KOPT-K1 (cell line): ENCODE data around the gene TRMT13.

ENCODE experiments used
- H3K27ac ChIP-seq: fragments of 200-600 bp; sonication (generic); 2 replicates; pipeline ENCODE4 v1.5.1; 2016; ENCODE audit warnings: antibody characterized with exemption, mild to moderate bottlenecking, low read depth, low read length; ENCODE audit not compliant: poor library complexity, severe bottlenecking
- H3K36me3 ChIP-seq: fragments of 200-600 bp; sonication (generic); 2 replicates; pipeline ENCODE4 v1.5.1; 2017; ENCODE audit warnings: antibody characterized with exemption, mild to moderate bottlenecking, low read length, moderate library complexity; ENCODE audit not compliant: insufficient read depth
- H3K9me3 ChIP-seq: fragments of 200-600 bp; sonication (generic); 2 replicates; pipeline ENCODE4 v1.5.1; 2017; ENCODE audit warnings: antibody characterized with exemption, low read length, mild to moderate bottlenecking; ENCODE audit not compliant: insufficient read depth, poor library complexity, severe bottlenecking

TRMT13 gene

DNA sequence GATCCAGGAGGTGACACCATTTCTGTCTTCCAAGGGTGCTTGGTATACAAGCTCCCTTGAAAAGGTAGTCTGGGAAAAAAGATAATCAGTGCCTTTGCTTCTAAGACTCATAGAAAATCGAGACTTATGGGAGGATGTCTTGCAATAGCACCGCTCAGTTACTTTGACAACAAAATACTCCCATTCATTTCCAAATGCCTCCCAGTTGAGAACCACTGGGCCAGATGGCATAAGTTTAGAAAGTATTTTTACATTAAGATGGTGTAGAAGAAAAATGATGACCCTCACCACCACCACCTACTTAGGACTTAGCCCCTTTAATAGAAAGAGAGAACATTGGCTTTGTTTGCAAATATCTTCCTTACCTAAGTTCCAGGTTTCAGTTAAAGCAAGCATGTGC, 4.6 kb downstream of the TRMT13 start:
- no peak overlapping the region for H3K27ac ChIP-seq
- no peaks in the 10 kb centered on the region for H3K9me3 ChIP-seq
- peaks cover 59% of the 10 kb centered on the region for H3K36me3 ChIP-seq

DNA sequence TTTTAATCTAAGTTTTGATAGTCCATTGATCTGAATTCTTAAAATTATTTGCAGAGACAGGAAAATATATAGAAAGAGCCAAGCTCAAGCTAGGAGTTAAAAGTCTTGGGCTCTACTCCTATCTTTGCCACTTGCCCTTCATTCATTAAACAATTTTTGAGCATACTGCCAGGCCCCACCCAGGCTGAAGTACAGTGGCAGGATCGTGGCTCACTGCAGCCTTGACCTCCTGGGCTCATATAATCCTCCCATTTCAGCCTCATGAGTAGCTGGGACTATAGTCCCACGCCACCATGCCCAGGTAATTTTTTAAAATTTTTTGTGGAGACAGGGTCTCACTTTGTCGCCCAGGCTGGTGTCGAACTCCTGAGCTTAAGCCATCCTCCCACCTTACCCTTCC, 8.2 kb downstream of the TRMT13 start:
- no peaks in the 10 kb centered on the region for H3K9me3 ChIP-seq
- H3K36me3 ChIP-seq = peaks cover 94% of the 10 kb centered on the region
- no peak overlapping the region for H3K27ac ChIP-seq

DNA sequence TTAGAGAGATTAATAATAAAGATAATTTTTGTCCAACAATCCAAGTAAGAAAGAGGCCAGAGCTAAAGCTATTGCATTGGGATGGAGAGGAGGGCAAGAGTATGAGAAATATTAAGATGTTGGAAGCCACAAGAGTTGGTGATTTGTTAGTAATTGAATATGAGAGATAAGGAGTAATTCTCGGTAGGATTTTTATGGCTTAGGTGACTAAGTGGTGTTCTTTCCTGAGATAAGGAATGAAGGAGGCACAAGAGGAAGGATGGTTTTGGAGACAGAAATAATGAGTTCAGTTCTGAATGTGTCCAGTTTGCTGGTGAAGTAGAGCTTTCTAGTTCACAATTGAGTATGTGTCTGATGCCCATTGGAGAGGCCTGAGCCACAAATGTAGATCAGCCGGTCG, 9.4 kb downstream of the TRMT13 start:
- Histone ChIP-seq H3K27ac (no peak overlapping the region), H3K9me3 (no peaks in the 10 kb centered on the region), H3K36me3 (peaks cover 99% of the 10 kb centered on the region)

DNA sequence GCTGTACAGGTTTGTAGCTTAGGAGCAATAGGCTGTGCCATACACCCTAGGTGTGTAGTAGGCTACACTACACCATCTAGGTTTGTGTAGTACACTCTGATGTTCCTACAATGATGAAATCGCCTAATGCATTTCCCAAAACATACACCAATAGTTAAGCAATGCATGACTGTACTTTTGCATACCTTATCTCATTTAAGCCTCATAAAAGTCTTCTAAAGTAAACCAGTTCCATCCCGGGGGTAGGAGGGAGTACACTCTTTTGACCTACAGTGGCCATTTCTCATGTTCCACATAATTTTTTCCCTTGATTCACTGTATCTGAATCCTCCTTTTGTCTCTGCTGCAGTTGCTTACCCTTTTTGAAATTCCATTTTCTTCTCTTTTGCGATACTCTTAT, 12.2 kb downstream of the TRMT13 start:
- Histone ChIP-seq H3K9me3 (no peaks in the 10 kb centered on the region), H3K27ac (no peak overlapping the region), H3K36me3 (peaks cover 98% of the 10 kb centered on the region)

DNA sequence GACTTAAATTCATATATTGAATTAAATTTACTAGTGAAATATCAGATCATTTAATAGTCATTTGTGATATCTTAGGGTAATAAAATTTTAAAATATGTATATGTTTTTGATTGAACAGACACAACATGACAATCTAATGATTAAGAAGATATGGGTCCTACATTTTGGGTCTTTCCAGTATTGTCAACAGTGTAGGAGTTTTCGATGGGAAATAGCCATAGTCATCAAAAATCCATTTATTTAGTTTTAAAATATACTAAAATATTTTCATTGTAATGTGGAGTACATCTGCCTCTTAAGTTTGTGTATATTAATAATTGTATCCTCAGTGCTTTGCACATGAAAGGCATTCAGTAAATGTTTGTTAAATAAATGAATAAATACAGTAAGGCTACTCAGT, 14.0 kb downstream of the TRMT13 start:
- Histone ChIP-seq H3K27ac (no peak overlapping the region), H3K9me3 (no peaks in the 10 kb centered on the region), H3K36me3 (peaks cover 87% of the 10 kb centered on the region)

DNA sequence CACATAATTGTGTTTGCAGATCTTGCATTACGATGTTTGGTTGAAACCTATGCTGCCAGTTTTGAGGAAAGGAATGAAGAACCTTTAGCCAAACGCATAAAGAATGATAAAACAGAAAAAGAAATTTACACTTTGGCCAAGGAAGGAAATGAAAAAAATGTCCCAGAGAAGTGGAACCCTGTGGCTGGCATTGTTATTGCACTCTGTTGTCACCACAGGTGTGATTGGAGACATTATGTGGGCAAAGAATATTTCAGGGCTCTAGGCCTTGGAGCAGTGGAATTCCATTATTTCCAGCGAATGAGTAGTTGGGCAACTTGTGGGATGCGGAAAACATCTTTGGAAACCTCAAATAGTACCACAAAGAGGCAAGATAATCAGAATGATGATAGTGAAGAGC, 14.9 kb downstream of the TRMT13 start:
- Histone ChIP-seq H3K9me3 (no peaks in the 10 kb centered on the region), H3K36me3 (peaks cover 79% of the 10 kb centered on the region), H3K27ac (no peak overlapping the region)

DNA sequence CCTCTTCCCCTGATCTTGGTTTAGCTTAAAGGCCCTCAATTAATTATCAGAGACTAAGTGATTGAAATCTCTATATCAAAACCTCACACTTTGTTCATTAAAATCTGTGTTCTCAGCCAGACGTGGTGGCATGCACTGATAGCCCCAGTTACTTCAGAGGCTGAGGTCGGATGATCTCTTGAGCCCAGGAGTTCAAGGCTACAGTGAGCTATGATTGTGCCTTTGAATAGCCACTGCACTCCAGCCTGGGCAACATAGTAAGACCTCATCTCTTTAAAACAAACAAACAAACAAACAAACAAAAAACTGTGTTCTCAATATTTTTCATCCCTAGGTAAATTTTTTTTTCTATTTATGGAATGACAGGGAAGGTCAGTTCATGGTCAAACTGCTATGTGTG, 18.7 kb downstream of the TRMT13 start:
- Histone ChIP-seq H3K27ac (no peak overlapping the region), H3K9me3 (no peaks in the 10 kb centered on the region), H3K36me3 (peaks cover 41% of the 10 kb centered on the region)

DNA sequence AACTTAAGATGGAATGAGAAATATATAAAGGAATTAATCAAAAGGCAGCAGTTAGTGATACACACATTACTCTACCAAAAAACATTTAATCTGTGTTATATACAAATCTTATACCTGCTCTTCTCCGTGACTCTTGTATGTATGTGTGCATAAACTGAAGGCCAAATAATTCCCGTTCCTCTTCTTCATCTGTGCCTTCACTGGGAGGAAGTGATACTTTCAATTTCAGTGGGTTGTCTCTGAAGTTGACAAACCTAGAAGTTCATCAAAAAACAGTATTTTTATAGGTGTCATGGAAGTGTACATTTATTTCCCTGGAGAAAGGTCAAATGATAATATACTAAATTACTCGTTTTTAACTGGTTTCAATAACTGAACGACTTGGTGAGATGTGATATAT, 19.3 kb downstream of the TRMT13 start:
- Histone ChIP-seq H3K9me3 (no peaks in the 10 kb centered on the region), H3K36me3 (peaks cover 35% of the 10 kb centered on the region), H3K27ac (no peak overlapping the region)

DNA sequence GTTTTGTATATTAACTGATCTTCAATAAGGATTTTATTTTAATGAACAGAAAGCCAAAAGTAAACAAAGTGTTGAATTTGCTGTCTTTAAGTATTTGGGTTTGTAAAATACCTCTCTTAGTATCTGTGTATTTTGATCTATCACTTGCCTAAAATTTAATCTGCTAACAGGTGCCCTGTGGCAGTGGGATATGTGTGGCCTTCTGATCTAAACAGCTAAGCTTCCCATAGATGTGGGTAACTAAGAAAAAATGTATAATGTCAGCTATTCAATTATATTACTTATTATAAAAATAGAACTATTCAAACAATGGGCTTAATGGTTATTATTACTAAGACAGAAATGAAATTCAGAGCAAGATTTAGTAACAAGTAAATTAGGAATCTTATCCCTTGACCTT, 29.9 kb downstream of the TRMT13 start:
- H3K27ac ChIP-seq = no peak overlapping the region
- no peaks in the 10 kb centered on the region for H3K36me3 ChIP-seq
- H3K9me3 ChIP-seq = no peaks in the 10 kb centered on the region

DNA sequence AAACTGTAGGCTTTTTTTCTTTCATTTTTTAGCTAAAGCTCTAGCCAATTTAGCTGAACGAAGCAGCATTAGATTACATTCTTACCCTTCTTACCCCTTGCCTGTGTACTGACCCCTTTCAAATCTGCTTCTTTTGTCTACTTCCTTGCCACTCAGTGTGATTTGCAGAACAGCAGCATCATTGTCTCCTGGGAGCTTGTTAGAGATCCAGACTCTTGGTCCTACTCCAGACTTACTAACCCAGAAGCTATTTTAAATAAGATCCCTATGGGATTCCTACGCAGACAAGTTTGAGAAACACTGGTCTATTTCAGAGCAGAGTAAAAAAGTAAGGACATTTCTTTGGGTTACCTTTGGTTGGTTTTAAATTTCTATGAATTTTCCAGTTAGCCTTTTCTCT, 31.3 kb downstream of the TRMT13 start:
- Histone ChIP-seq H3K27ac (no peak overlapping the region), H3K9me3 (no peaks in the 10 kb centered on the region), H3K36me3 (no peaks in the 10 kb centered on the region)

DNA sequence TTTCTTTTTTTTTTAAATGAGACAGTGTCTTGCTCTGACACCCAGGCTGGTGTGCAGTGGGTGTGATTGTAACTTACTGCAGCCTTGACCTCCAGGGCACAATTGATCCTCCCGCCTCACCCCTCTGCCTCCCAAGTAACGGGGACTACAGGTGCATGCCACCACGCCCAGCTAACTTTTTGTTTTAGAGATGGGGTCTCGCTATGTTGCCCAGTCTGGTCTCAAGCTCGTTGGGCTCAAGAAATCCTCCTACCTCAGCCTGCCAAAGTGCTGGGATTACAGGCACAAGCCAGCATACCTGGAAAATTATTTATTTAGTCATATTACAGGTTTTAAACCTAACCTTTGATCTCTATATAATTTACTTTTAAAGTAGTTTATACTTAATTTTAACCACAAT, 31.7 kb downstream of the TRMT13 start:
- Histone ChIP-seq H3K9me3 (no peaks in the 10 kb centered on the region), H3K27ac (no peak overlapping the region), H3K36me3 (no peaks in the 10 kb centered on the region)

DNA sequence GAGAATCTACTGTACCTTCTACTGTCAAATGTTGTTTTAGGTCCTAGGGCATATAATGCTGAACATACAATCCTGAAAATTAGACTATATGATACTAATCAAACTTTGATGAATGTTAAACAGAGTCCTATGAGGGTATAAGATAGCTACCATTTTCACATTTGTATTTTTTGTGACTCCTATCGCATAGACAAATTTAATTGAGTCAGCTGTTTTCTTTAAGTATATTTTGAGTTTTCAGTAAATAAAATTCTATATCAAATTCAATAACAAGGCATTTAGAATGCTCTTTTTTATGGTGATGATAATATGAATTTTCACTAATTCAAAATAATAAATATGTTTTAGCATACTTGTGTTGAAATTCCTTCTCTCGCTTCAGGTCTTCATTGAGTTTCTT, 35.1 kb downstream of the TRMT13 start:
- H3K27ac ChIP-seq = no peak overlapping the region
- H3K9me3 ChIP-seq = no peaks in the 10 kb centered on the region
- H3K36me3 ChIP-seq = no peaks in the 10 kb centered on the region

DNA sequence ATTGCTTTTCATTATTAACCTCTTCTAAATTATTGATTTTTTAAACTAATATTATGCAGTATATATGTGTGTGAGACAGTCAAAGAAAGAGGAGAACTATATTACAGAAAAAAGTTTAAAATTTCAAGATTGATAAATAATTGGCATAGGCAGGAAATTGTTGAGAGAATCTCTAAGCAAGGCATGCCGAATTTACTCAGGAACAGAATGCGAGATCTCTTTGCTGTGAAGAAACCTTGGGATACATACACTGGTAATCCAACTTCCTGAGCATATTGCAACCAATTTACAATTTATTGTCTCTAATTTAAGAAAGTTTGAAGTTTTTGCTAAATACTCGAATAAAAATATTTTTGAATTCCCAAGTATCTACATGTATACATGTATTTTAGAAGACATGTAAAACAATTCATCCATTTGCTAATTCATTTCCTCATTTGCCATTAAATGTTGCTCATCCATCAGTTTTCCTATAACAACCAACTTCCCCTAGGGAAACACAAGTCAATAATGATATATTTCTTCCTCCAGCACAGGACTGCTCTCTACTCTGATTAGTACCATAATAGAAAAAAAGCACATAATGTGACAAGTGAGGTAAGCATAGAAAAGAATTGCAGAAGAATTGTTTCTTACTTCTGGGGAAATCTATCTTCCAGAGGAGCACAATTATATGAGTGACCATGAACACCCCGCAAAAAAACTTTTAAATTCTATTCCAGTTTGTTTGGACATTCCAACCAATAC, 44.5 kb downstream of the TRMT13 start:
- Histone ChIP-seq H3K27ac (no peak overlapping the region), H3K9me3 (no peaks in the 10 kb centered on the region), H3K36me3 (no peaks in the 10 kb centered on the region)

DNA sequence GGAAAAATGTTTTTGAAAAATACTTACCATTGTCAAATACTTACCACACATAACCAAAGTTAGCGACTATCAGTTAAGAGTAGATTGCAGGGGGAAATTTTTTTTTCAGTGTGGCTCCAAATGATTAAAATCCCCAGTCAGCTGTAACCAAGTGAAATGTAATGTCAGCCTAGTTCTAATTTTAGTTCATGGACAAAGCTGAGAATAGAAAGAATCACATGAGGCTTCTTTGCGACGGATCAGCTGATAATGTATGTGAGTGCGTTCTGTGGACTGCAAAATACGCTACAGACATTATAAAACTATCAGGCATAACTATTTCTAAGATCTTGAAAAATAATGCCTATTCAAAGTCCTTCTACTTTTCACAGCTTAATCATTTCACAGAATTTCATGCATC, 45.1 kb downstream of the TRMT13 start, which contains the start of gene LRRC39:
Gene LRRC39, minus strand, starts transcription at position 166 of the 400 bp plus-strand sequence. CDS start 9,740 bp downstream, outside the sequence.
- Histone ChIP-seq H3K27ac (no peak within 1 kb of the TSS), H3K9me3 (no peaks in the 10 kb centered on the region), H3K36me3 (no peaks in the 10 kb centered on the region)

DNA sequence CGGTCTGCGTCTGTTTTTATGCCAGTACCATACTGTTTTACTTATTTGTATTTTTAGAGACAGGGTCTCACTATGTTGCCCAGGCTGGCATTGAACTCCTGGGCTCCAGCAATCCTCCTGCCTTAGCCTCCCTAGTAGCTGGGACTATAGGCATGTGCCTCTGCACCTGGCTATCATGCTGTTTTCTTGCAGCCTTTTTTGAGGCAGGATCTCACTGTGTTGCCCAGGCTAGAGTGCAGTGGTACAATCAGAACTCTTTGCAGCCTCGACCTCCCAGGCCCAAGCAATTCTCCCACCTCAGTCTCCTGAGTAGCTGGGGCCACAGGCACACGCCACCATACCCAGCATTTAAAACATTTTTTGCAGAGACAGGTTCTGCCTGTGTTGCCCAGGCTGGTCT, 50.4 kb downstream of the TRMT13 start:
- H3K9me3 ChIP-seq = no peaks in the 10 kb centered on the region
- H3K36me3 ChIP-seq = no peaks in the 10 kb centered on the region
- H3K27ac ChIP-seq = no peak overlapping the region

DNA sequence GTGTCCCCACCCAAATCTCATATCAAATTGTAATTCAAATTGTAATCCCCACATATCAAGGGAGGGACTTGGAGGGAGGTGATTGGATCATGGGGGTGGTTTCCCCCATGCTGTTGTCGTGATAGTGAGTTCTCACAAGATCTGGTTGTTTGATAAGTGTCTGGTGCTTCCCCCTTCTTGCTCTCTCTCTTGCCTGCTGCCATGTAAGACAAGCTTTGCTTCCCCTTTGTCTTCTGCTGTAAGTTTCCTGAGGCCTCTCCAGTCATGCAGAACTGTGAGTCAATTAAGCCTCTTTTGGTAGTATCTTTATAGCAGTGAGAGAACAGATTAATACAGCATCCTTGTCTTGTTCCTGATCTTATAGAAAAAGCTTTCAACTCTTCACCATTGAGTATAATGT, 51.6 kb downstream of the TRMT13 start:
- Histone ChIP-seq H3K27ac (no peak overlapping the region), H3K36me3 (no peaks in the 10 kb centered on the region), H3K9me3 (no peaks in the 10 kb centered on the region)
